ENCODE measurements around the gene APCDD1L.
A peak's percentile ranks its signal among the peaks of the same experiment; 100 is the strongest.

Gene APCDD1L

DNA sequence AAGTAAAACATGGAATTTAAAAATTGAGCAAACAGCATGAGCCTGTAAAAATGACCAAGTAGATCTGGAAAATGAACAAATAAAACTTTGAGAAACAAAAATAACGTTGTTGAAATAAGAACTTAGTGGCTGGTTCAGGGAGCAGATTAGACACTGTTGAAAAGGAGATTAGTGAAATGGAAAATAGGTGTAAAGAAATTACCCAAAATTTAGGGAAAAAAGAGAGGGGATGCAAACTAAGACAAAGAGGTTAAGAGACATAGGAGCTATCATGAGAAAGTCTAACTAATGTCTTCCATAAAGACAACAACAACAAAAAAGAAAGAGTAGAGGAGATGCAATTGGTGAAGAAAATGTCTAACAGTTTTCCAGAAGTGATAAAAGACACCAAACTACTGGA, 29.0 kb downstream of the APCDD1L start:
- POLR2A ChIA-PET, result no interaction called here
- no peak for DNase-seq (ENCODE audit: extremely low spot score)
- TF ChIP-seq CTBP1 (IDR thresholded peaks at IDR 0.05; ENCODE audit: borderline replicate concordance), result no peak
- no peak for TF ChIP-seq TARDBP (IDR thresholded peaks at IDR 0.05)
- no peak for TF ChIP-seq FOXA1 (IDR thresholded peaks at IDR 0.05)
- no peak for TF ChIP-seq SUZ12 (IDR thresholded peaks at IDR 0.05)
- TF ChIP-seq, protein P1, sequence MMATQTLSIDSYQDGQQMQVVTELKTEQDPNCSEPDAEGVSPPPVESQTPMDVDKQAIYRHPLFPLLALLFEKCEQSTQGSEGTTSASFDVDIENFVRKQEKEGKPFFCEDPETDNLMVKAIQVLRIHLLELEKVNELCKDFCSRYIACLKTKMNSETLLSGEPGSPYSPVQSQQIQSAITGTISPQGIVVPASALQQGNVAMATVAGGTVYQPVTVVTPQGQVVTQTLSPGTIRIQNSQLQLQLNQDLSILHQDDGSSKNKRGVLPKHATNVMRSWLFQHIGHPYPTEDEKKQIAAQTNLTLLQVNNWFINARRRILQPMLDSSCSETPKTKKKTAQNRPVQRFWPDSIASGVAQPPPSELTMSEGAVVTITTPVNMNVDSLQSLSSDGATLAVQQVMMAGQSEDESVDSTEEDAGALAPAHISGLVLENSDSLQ (IDR thresholded peaks at IDR 0.05), result no peak
- no peak for TF ChIP-seq ELF4 (IDR thresholded peaks at IDR 0.05)
- no peak for TF ChIP-seq ZNF384 (IDR thresholded peaks at IDR 0.05)
- CTCF ChIA-PET, result no interaction called here

DNA sequence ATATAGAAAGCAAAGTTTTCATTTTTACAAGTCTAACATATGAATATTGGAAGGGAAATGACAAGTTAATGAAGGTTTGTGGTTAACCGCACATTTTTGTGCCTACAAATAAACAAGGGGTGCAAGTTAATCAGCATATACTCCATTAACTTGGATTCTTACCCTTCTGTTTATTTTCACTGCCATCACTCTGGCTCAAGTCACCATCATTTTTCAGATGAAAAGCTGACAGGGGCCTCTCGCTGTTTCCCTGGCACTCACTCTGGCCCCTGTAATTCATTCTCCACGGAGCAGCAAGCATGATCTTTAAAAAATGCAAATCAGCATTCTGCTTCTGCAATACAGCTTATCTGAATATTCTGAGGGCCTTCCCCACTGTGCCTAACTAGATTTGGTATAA, 29.8 kb downstream of the APCDD1L start:
- ChIA-PET POLR2A (no interaction called here), CTCF (no interaction called here)
- DNase-seq (ENCODE audit: extremely low spot score), result no peak
- TF ChIP-seq FOXK2 (IDR thresholded peaks at IDR 0.05), result no peak
- TF ChIP-seq NFRKB (IDR thresholded peaks at IDR 0.05), result no peak
- no peak for TF ChIP-seq SP1 (IDR thresholded peaks at IDR 0.05)
- TF ChIP-seq ZNF384 (IDR thresholded peaks at IDR 0.05), result no peak
- no peak for TF ChIP-seq CTBP1 (IDR thresholded peaks at IDR 0.05; ENCODE audit: borderline replicate concordance)
- no peak for TF ChIP-seq ELF4 (IDR thresholded peaks at IDR 0.05)
- TF ChIP-seq ARNT (IDR thresholded peaks at IDR 0.05), result no peak
- no peak for TF ChIP-seq FOXA1 (IDR thresholded peaks at IDR 0.05)
- TF ChIP-seq, protein P1 (IDR thresholded peaks at IDR 0.05), result no peak
- no peak for TF ChIP-seq SUZ12 (IDR thresholded peaks at IDR 0.05)
- no peak for TF ChIP-seq BHLHE40 (IDR thresholded peaks at IDR 0.05; ENCODE audit: borderline replicate concordance)
- TF ChIP-seq L3MBTL2 (conservative IDR thresholded peaks at IDR 0.05), result no peak
- TF ChIP-seq TARDBP (IDR thresholded peaks at IDR 0.05), result no peak
- no peak for TF ChIP-seq LEF1 (IDR thresholded peaks at IDR 0.05; ENCODE audit: borderline replicate concordance)
- no peak for TF ChIP-seq HDGF (IDR thresholded peaks at IDR 0.05; ENCODE audit: borderline replicate concordance)
- no peak for TF ChIP-seq FOXM1 (IDR thresholded peaks at IDR 0.05; ENCODE audit: borderline replicate concordance)

DNA sequence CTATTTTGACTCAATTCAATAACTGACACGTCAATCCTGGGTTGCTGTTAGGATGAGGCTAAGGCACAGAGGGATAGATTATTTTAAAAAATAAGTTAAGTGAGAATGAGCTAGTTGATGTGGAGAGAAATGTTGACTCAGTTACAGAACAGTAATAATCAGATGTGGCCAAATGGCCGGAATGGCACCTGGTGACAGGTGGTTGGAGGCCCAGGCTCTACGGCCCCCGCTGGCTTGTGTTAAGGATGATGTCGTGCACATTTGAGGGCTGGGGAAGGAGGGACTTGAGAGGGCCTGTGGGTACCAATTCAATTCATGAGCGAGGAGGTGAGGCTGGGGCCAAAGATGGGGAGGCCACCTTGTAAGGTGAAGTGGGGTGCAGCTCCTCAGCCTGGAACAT, 31.7 kb downstream of the APCDD1L start:
- CTCF ChIA-PET, result interaction anchor here (0.8 kb wide), 1 partner anchor 168 kb away, joined by 3 read pairs; the partner anchor contains the start of gene STX16
- TF ChIP-seq HDGF (IDR thresholded peaks at IDR 0.05; ENCODE audit: borderline replicate concordance) (no peak), TARDBP (IDR thresholded peaks at IDR 0.05) (no peak), FOXA1 (IDR thresholded peaks at IDR 0.05) (no peak), SP1 (IDR thresholded peaks at IDR 0.05) (no peak), ZNF384 (IDR thresholded peaks at IDR 0.05) (no peak), SUZ12 (IDR thresholded peaks at IDR 0.05) (no peak), LEF1 (IDR thresholded peaks at IDR 0.05; ENCODE audit: borderline replicate concordance) (no peak), ELF4 (IDR thresholded peaks at IDR 0.05) (no peak), BHLHE40 (IDR thresholded peaks at IDR 0.05; ENCODE audit: borderline replicate concordance) (no peak), NFRKB (IDR thresholded peaks at IDR 0.05) (no peak), CTBP1 (IDR thresholded peaks at IDR 0.05; ENCODE audit: borderline replicate concordance) (no peak), FOXM1 (IDR thresholded peaks at IDR 0.05; ENCODE audit: borderline replicate concordance) (no peak), ARNT (IDR thresholded peaks at IDR 0.05) (no peak)
- TF ChIP-seq, protein P1 (IDR thresholded peaks at IDR 0.05), result no peak
- POLR2A ChIA-PET, result no interaction called here
- DNase-seq (ENCODE audit: extremely low spot score), result no peak

DNA sequence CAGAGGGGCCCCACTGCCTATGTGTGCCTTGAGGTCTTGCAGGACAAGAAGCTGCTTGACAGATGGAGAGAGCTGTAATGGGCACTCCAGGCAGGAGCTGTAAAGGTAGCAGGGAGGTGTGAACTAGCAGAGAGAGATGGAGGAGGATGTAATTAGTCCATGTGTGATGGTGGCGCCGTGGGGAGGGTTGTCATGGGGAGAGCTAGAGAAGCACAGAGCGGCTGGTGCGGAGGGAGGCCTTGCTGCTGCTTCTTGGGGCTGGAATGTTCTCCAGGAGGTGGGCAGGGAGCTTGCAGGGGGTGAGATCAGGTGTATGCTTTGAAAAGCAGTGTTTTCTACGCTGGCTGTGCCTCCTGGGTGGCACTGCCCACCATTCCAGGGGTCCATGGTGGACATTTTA, 32.1 kb downstream of the APCDD1L start:
- CTCF ChIA-PET, result interaction anchor here (0.8 kb wide), 1 partner anchor 168 kb away, joined by 3 read pairs; the partner anchor contains the start of gene STX16
- POLR2A ChIA-PET, result interaction anchor here (2.8 kb wide), 1 partner anchor 168 kb away, joined by 23 read pairs; the partner anchor contains the start of gene STX16
- no peak for DNase-seq (ENCODE audit: extremely low spot score)

DNA sequence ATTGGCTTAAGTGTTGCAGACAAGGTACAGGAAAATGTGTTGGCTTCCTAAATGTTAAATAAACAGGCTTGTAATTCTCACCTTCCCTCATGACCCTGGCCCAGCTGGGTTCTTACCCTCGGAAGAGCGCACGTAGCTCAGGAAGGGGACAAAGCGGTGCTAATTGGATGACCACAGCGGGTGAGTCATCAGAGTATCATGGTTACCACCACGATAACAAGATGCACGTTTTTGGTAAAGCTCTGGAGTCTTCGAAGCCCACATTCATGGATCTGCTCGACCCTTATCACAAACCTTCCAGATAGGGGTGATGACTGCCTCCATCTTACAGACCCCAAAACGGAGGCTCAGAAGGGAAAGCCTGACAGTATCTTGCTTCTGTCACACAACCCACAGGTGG, 32.8 kb downstream of the APCDD1L start:
- DNase-seq (ENCODE audit: extremely low spot score), result no peak
- TF ChIP-seq TARDBP (IDR thresholded peaks at IDR 0.05), result no peak
- TF ChIP-seq LEF1 (IDR thresholded peaks at IDR 0.05; ENCODE audit: borderline replicate concordance), result no peak
- TF ChIP-seq, protein P1 (IDR thresholded peaks at IDR 0.05), result no peak
- no peak for TF ChIP-seq FOXK2 (IDR thresholded peaks at IDR 0.05)
- TF ChIP-seq SUZ12 (IDR thresholded peaks at IDR 0.05), result no peak
- TF ChIP-seq CTBP1 (IDR thresholded peaks at IDR 0.05; ENCODE audit: borderline replicate concordance), result no peak
- ChIA-PET POLR2A (interaction anchor here (2.8 kb wide), 1 partner anchor 169 kb away, joined by 23 read pairs; the partner anchor contains the start of gene STX16), CTCF (interaction anchor here (0.8 to 1.7 kb wide), 4 partner anchors 11 to 169 kb away, joined by 3 to 9 read pairs (median 4); partner anchors contain the start of gene STX16)

More for the DNA sequence above, 32.1 kb downstream of the APCDD1L start:
- no peak for TF ChIP-seq ZNF384 (IDR thresholded peaks at IDR 0.05)

DNA sequence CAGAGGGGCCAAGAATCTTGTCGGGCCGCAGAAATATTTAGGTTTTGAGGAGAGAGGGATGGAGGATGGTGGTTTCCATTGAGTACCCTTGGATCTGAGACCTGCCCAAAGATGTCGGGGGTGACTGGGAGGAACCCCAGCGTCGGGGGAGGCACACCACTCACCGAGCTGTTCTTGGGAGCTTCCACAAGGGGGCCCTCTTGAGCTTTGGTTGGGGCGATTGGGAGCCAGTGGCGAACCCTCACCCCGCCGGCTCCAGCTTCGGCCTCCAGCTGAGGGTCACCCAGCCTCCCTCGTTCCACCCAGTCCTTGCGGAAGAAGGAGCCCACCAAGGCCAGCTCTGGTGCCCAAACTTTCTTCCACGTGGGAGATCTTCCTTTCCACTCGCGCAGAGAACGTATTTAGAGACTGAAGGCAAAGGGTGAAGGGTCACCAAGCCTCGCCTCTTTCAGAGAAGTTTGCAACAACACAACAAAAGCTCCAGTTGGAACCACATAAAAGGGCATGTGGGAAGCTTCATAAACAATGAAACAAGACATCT, 33.6 kb downstream of the APCDD1L start:
- ChIA-PET POLR2A (interaction anchor here (2.8 kb wide), 1 partner anchor 170 kb away, joined by 23 read pairs; the partner anchor contains the start of gene STX16), CTCF (interaction anchor here (0.6 to 1.7 kb wide), 10 partner anchors 8 to 402 kb away, joined by 3 to 9 read pairs (median 4); partner anchors contain the start of gene STX16)
- peak; percentile 56 for DNase-seq (ENCODE audit: extremely low spot score)
- TF ChIP-seq BHLHE40 (IDR thresholded peaks at IDR 0.05; ENCODE audit: borderline replicate concordance), result no peak
- no peak for TF ChIP-seq ELF4 (IDR thresholded peaks at IDR 0.05)
- TF ChIP-seq NFRKB (IDR thresholded peaks at IDR 0.05), result no peak
- TF ChIP-seq, protein P1 (IDR thresholded peaks at IDR 0.05), result no peak
- TF ChIP-seq FOXM1 (IDR thresholded peaks at IDR 0.05; ENCODE audit: borderline replicate concordance), result no peak
- no peak for TF ChIP-seq FOXA1 (IDR thresholded peaks at IDR 0.05)
- no peak for TF ChIP-seq FOXK2 (IDR thresholded peaks at IDR 0.05)
- no peak for TF ChIP-seq ZNF384 (IDR thresholded peaks at IDR 0.05)
- TF ChIP-seq SUZ12 (IDR thresholded peaks at IDR 0.05), result no peak
- no peak for TF ChIP-seq TARDBP (IDR thresholded peaks at IDR 0.05)
- no peak for TF ChIP-seq ARNT (IDR thresholded peaks at IDR 0.05)
- no peak for TF ChIP-seq SP1 (IDR thresholded peaks at IDR 0.05)
- no peak for TF ChIP-seq L3MBTL2 (conservative IDR thresholded peaks at IDR 0.05)
- no peak for TF ChIP-seq LEF1 (IDR thresholded peaks at IDR 0.05; ENCODE audit: borderline replicate concordance)
- no peak for TF ChIP-seq HDGF (IDR thresholded peaks at IDR 0.05; ENCODE audit: borderline replicate concordance)
- TF ChIP-seq CTBP1 (IDR thresholded peaks at IDR 0.05; ENCODE audit: borderline replicate concordance), result no peak
